MM.1S (cell line): Measurements from ENCODE around the gene CNNM1.
A peak's percentile ranks its signal among the peaks of the same experiment; 100 is the strongest.

Experiments
- DNase-seq: peaks from one replicate; pipeline ENCODE4 v3.0.0-alpha.2; 2015
- H2AFZ ChIP-seq: fragments of 300-600 bp; sonication (generic); 2 replicates; pipeline ENCODE4 v1.6.0; 2016; ENCODE audit warnings: antibody characterized with exemption, low read length
- H3F3A ChIP-seq: fragments of 300-600 bp; sonication (generic); 2 replicates; pipeline ENCODE4 v1.6.1; 2016; ENCODE audit warnings: mild to moderate bottlenecking, antibody characterized with exemption, low read length, moderate library complexity, mixed read lengths; ENCODE audit not compliant: insufficient read depth
- H3K27ac ChIP-seq: fragments of 300-600 bp; sonication (generic); 2 replicates; pipeline ENCODE4 v1.5.1; 2016; ENCODE audit warnings: mild to moderate bottlenecking, low read length
- H3K27me3 ChIP-seq: fragments of 300-600 bp; sonication (generic); replicated peaks from 2 replicates; pipeline ENCODE4 v1.6.0; 2016; ENCODE audit warnings: low read length; ENCODE audit not compliant: insufficient read depth
- H3K36me3 ChIP-seq: fragments of 300-600 bp; sonication (generic); replicated peaks from 2 replicates; pipeline ENCODE4 v1.6.1; 2016; ENCODE audit warnings: mild to moderate bottlenecking, low read length, mixed read lengths; ENCODE audit not compliant: insufficient read depth
- H3K4me1 ChIP-seq: fragments of 300-600 bp; sonication (generic); 2 replicates; pipeline ENCODE4 v1.6.1; 2016; ENCODE audit warnings: low read length, mixed read lengths
- H3K4me2 ChIP-seq: fragments of 300-600 bp; sonication (generic); 2 replicates; pipeline ENCODE4 v1.6.0; 2016; ENCODE audit warnings: low read depth, low read length
- H3K4me3 ChIP-seq: fragments of 300-600 bp; sonication (generic); 2 replicates; pipeline ENCODE4 v1.5.1; 2016; ENCODE audit warnings: low read length, mixed read lengths
- H3K79me2 ChIP-seq: fragments of 300-600 bp; sonication (generic); 2 replicates; pipeline ENCODE4 v1.6.1; 2016; ENCODE audit warnings: mixed run types, low read length, mixed read lengths
- H3K9ac ChIP-seq: fragments of 300-600 bp; sonication (generic); 2 replicates; pipeline ENCODE4 v1.6.1; 2016; ENCODE audit warnings: low read length, mixed read lengths
- H3K9me2 ChIP-seq: fragments of 300-600 bp; sonication (generic); replicated peaks from 2 replicates; pipeline ENCODE4 v1.6.1; 2016; ENCODE audit warnings: mild to moderate bottlenecking, low read length, mixed read lengths; ENCODE audit not compliant: insufficient read depth
- H3K9me3 ChIP-seq: fragments of 300-600 bp; sonication (generic); replicated peaks from 2 replicates; pipeline ENCODE4 v1.6.1; 2016; ENCODE audit warnings: mild to moderate bottlenecking, low read length, mixed read lengths; ENCODE audit not compliant: insufficient read depth
- H4K20me1 ChIP-seq: fragments of 300-600 bp; sonication (generic); 2 replicates; pipeline ENCODE4 v1.6.1; 2016; ENCODE audit warnings: mild to moderate bottlenecking, low read length, moderate library complexity, mixed read lengths; ENCODE audit not compliant: insufficient read depth
- EZH2 ChIP-seq: fragments of 300-600 bp; sonication (generic); optimal IDR thresholded peaks from 2 replicates; pipeline ENCODE3; 2017; ENCODE audit warnings: low read depth, mild to moderate bottlenecking, antibody characterized with exemption, low read length, mixed read lengths
- EZH2phosphoT487 ChIP-seq: fragments of 300-600 bp; sonication (generic); IDR thresholded peaks from 2 replicates; pipeline ENCODE4 v1.6.1; 2018; ENCODE audit warnings: antibody characterized with exemption, low read length
- TF ChIP-seq, protein P1 (sequence below): fragments of 300-600 bp; sonication (generic); IDR thresholded peaks from 2 replicates; pipeline ENCODE4 v1.5.1; 2016; ENCODE audit warnings: antibody characterized with exemption, low read length, mixed read lengths

CNNM1 gene

GRCh38 chr10:99426689-99427088 lies 97.5 kb downstream of the CNNM1 start:
- peaks cover 5% of the 10 kb centered on the region; the same call in 1 of the 2 replicates for H3K36me3 ChIP-seq
- peaks cover 4% of the 10 kb centered on the region; the same call in 1 of the 2 replicates for H3K4me1 ChIP-seq
- no peak overlapping the region for H3K9ac ChIP-seq
- H2AFZ ChIP-seq = no peak overlapping the region
- no peak overlapping the region for H3K4me2 ChIP-seq
- no peaks in the 10 kb centered on the region for H3K9me2 ChIP-seq
- H3K27ac ChIP-seq = no peak overlapping the region
- TF ChIP-seq, protein P1, sequence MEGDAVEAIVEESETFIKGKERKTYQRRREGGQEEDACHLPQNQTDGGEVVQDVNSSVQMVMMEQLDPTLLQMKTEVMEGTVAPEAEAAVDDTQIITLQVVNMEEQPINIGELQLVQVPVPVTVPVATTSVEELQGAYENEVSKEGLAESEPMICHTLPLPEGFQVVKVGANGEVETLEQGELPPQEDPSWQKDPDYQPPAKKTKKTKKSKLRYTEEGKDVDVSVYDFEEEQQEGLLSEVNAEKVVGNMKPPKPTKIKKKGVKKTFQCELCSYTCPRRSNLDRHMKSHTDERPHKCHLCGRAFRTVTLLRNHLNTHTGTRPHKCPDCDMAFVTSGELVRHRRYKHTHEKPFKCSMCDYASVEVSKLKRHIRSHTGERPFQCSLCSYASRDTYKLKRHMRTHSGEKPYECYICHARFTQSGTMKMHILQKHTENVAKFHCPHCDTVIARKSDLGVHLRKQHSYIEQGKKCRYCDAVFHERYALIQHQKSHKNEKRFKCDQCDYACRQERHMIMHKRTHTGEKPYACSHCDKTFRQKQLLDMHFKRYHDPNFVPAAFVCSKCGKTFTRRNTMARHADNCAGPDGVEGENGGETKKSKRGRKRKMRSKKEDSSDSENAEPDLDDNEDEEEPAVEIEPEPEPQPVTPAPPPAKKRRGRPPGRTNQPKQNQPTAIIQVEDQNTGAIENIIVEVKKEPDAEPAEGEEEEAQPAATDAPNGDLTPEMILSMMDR = no peak
- TF ChIP-seq EZH2 = no peak
- no peak for TF ChIP-seq EZH2phosphoT487
- peaks cover 12% of the 10 kb centered on the region; the same call in 1 of the 2 replicates for H3F3A ChIP-seq
- no peak overlapping the region for H3K4me3 ChIP-seq
- DNase-seq = no peak
- H3K27me3 ChIP-seq = no peaks in the 10 kb centered on the region
- no peaks in the 10 kb centered on the region for H4K20me1 ChIP-seq
- peaks cover 92% of the 10 kb centered on the region for H3K79me2 ChIP-seq
- no peaks in the 10 kb centered on the region for H3K9me3 ChIP-seq

GRCh38 chr10:99427566-99428190 lies 98.5 kb downstream of the CNNM1 start:
- H2AFZ ChIP-seq = no peak overlapping the region
- no peak for DNase-seq
- H3K9me2 ChIP-seq = no peaks in the 10 kb centered on the region
- TF ChIP-seq EZH2phosphoT487 (no peak), EZH2 (no peak)
- TF ChIP-seq, protein P1 = no peak
- peaks cover 92% of the 10 kb centered on the region for H3K79me2 ChIP-seq
- no peak overlapping the region for H3K4me2 ChIP-seq
- peaks cover 12% of the 10 kb centered on the region; the same call in 1 of the 2 replicates for H3F3A ChIP-seq
- no peaks in the 10 kb centered on the region for H3K9me3 ChIP-seq
- no peaks in the 10 kb centered on the region for H3K27me3 ChIP-seq
- H3K36me3 ChIP-seq = peaks cover 5% of the 10 kb centered on the region; the same call in 1 of the 2 replicates
- H3K4me3 ChIP-seq = no peak overlapping the region
- peaks cover 4% of the 10 kb centered on the region; the same call in 1 of the 2 replicates for H3K4me1 ChIP-seq
- H3K27ac ChIP-seq = no peak overlapping the region
- H4K20me1 ChIP-seq = no peaks in the 10 kb centered on the region
- H3K9ac ChIP-seq = no peak overlapping the region

DNA sequence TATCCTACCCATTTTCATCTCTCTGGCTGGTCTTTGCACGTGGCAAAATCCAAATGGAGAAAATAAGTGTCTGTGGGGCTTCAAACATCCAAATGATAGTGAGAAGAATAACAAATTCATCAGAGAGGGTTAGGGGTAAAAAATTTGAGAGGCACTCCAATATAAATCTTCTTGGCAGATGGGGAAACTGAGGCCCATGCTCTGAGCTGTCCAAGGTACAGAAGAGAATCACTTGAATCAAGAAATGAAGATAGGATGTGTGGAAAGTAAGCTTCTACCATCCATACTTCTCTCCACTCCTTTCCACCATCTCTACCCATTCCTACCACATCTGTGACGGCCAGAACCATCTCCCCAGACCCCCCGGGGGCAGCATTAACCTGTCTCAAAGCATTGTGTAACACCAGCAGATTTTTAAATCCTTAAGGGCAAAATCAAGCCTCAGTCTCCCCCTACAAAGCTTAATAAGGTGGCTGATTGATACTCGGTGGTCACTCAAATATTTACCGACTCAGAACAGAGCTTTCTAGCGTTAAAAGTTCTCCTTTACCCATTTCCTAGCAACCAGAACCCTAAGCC lies 100.5 kb downstream of the CNNM1 start:
- Histone ChIP-seq H3F3A (peaks cover 12% of the 10 kb centered on the region; the same call in 1 of the 2 replicates), H3K79me2 (peaks cover 84% of the 10 kb centered on the region), H3K9me2 (no peaks in the 10 kb centered on the region), H3K4me2 (peak overlapping the region; percentile 95), H3K9ac (peak overlapping the region; percentile 91), H3K4me1 (peaks cover 9% of the 10 kb centered on the region; the same call in 1 of the 2 replicates), H3K9me3 (no peaks in the 10 kb centered on the region), H2AFZ (peak overlapping the region; percentile 75), H3K4me3 (peak overlapping the region; percentile 93), H3K27ac (peak overlapping the region; percentile 77; the same call in 1 of the 2 replicates), H3K36me3 (0 out of 2 replicates have a peak, but pooled peaks cover 5% of the 10 kb centered on the region), H4K20me1 (peaks cover 2% of the 10 kb centered on the region; the same call in 1 of the 2 replicates), H3K27me3 (no peaks in the 10 kb centered on the region)
- TF ChIP-seq, protein P1 = no peak
- TF ChIP-seq EZH2 (no peak), EZH2phosphoT487 (no peak)
- no peak for DNase-seq
